ENCODE data around the gene RELN. TPM values are rescaled to one million over a fixed set of nuclear protein-coding genes. Genes with fewer than 3 reads are reported as not detected.

Gene RELN
- total RNA-seq, 5 donors from 2014 or later (not counting 1 experiment from before 2014, with no cell fraction given): 0.20 to 0.50 (median 0.41) TPM; not detected in 2

GRCh38 chr7:103955985-103956384 lies 33.5 kb downstream of the RELN start:
- ChIA-PET POLR2A (no interaction called here), CTCF (no interaction called here)
- no peak overlapping the region for H3K4me3 Mint-ChIP-seq
- WGBS (ENCODE audit: insufficient coverage): no CpG with 5 or more reads among the region's 2 CpGs
- Histone ChIP-seq H3K9me3 (no peaks in the 10 kb centered on the region), H3K4me1 (ENCODE audit: control insufficient read depth in 1 of 2, extremely low read depth in 1 of 2, insufficient read depth in 2 of 2, low read length in 2 of 2) (no peaks in the 10 kb centered on the region), H3K4me3 (ENCODE audit: control insufficient read depth in 1 of 2, extremely low read depth in 1 of 2, low read length in 1 of 2) (no peak overlapping the region), H3K36me3 (ENCODE audit: control insufficient read depth in 2 of 2, extremely low read depth in 1 of 2, insufficient read depth in 1 of 2, low read length in 1 of 2) (no peaks in the 10 kb centered on the region), H3K27me3 (replicated peaks in 1 of 2; ENCODE audit: control insufficient read depth in 2 of 2, extremely low read depth in 1 of 2, insufficient read depth in 2 of 2, low read length in 1 of 2) (no peaks in the 10 kb centered on the region), H3K27ac (ENCODE audit: low read length) (no peak overlapping the region)
- DNase-seq (no peak), ATAC-seq (replicated peaks in 1 of 4) (no peak)
- H3K27me3 Mint-ChIP-seq: peaks cover 8 to 11% of the 10 kb centered on the region in 2 donors
- no peaks in the 10 kb centered on the region for H3K9me3 Mint-ChIP-seq
- no peaks in the 10 kb centered on the region for H3K4me1 Mint-ChIP-seq
- no peaks in the 10 kb centered on the region for H3K36me3 Mint-ChIP-seq
- no peak overlapping the region for H3K27ac Mint-ChIP-seq

DNA sequence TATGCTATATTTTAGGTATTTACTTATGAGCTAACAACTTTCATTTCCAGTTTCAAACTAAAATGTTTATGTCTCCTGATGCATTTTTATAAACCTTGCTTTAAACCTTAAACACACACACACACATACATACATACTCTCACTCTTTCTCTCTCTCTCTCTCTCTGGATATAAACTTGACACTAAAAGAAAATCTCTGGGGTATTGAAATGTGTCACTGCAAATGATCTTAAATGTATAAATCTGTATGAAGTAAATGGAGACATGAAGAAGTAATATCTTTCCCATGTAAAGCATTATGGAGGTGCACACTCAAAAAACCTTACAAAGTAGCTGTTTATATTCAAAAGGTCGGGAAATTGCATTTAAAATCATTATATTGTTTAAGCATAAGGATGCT lies 37.0 kb downstream of the RELN start:
- DNase-seq (no peak), ATAC-seq (replicated peaks in 1 of 4) (no peak)
- peaks cover 3 to 5% of the 10 kb centered on the region in 2 donors for H3K27me3 Mint-ChIP-seq
- Histone ChIP-seq H3K4me1 (ENCODE audit: control insufficient read depth in 1 of 2, extremely low read depth in 1 of 2, insufficient read depth in 2 of 2, low read length in 2 of 2) (no peaks in the 10 kb centered on the region), H3K36me3 (ENCODE audit: control insufficient read depth in 2 of 2, extremely low read depth in 1 of 2, insufficient read depth in 1 of 2, low read length in 1 of 2) (no peaks in the 10 kb centered on the region), H3K27ac (ENCODE audit: low read length) (no peak overlapping the region), H3K4me3 (ENCODE audit: control insufficient read depth in 1 of 2, extremely low read depth in 1 of 2, low read length in 1 of 2) (no peak overlapping the region), H3K9me3 (no peaks in the 10 kb centered on the region), H3K27me3 (replicated peaks in 1 of 2; ENCODE audit: control insufficient read depth in 2 of 2, extremely low read depth in 1 of 2, insufficient read depth in 2 of 2, low read length in 1 of 2) (no peaks in the 10 kb centered on the region)
- no peaks in the 10 kb centered on the region for H3K36me3 Mint-ChIP-seq
- no peaks in the 10 kb centered on the region for H3K9me3 Mint-ChIP-seq
- WGBS (ENCODE audit: insufficient coverage): no CpG with 5 or more reads among the region's 1 CpG
- no peaks in the 10 kb centered on the region for H3K4me1 Mint-ChIP-seq
- ChIA-PET POLR2A (no interaction called here), CTCF (no interaction called here)
- no peak overlapping the region for H3K4me3 Mint-ChIP-seq
- H3K27ac Mint-ChIP-seq: no peak overlapping the region

GRCh38 chr7:103951311-103951710 lies 38.1 kb downstream of the RELN start:
- 80% methylated on average over 1 of the region's 2 CpGs for WGBS (ENCODE audit: insufficient coverage)
- Histone ChIP-seq H3K36me3 (ENCODE audit: control insufficient read depth in 2 of 2, extremely low read depth in 1 of 2, insufficient read depth in 1 of 2, low read length in 1 of 2) (no peaks in the 10 kb centered on the region), H3K9me3 (no peaks in the 10 kb centered on the region), H3K27ac (ENCODE audit: low read length) (no peak overlapping the region), H3K27me3 (replicated peaks in 1 of 2; ENCODE audit: control insufficient read depth in 2 of 2, extremely low read depth in 1 of 2, insufficient read depth in 2 of 2, low read length in 1 of 2) (no peaks in the 10 kb centered on the region), H3K4me1 (ENCODE audit: control insufficient read depth in 1 of 2, extremely low read depth in 1 of 2, insufficient read depth in 2 of 2, low read length in 2 of 2) (no peaks in the 10 kb centered on the region), H3K4me3 (ENCODE audit: control insufficient read depth in 1 of 2, extremely low read depth in 1 of 2, low read length in 1 of 2) (no peak overlapping the region)
- peaks cover 0 to 3% of the 10 kb centered on the region in 2 donors for H3K27me3 Mint-ChIP-seq
- POLR2A ChIA-PET: no interaction called here
- DNase-seq (no peak), ATAC-seq (replicated peaks in 1 of 4) (no peak)
- H3K4me3 Mint-ChIP-seq: no peak overlapping the region
- H3K4me1 Mint-ChIP-seq: no peaks in the 10 kb centered on the region
- no peaks in the 10 kb centered on the region for H3K36me3 Mint-ChIP-seq
- H3K27ac Mint-ChIP-seq: no peak overlapping the region
- H3K9me3 Mint-ChIP-seq: no peaks in the 10 kb centered on the region
- CTCF ChIA-PET: no interaction called here

DNA sequence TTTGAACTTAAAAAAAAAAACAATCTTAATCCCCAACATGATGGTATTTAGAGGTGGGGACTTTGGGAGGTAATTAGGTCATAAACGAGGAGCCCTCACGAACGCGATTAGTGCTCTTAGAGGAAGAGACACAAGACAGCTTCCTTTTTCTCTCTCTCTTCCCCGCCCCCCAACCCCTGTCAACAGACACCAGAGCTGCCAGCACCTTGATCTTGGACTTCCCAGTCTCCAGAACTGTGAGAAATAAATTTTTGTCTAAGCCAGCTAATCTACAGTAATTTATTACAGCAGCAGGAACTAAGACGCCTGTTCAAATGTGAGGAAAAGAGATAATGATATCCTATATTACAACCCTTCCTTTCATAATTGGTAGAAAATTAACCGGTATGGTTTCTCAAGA lies 40.1 kb downstream of the RELN start:
- Mint-ChIP-seq H3K36me3 (no peaks in the 10 kb centered on the region), H3K27ac (no peak overlapping the region), H3K4me3 (no peak overlapping the region), H3K4me1 (no peaks in the 10 kb centered on the region), H3K9me3 (peaks cover 0 to 5% (median 0%) of the 10 kb centered on the region in 3 donors), H3K27me3 (peaks cover 3 to 4% of the 10 kb centered on the region in 2 donors)
- CTCF ChIA-PET: no interaction called here
- Histone ChIP-seq H3K27me3 (replicated peaks in 1 of 2; ENCODE audit: control insufficient read depth in 2 of 2, extremely low read depth in 1 of 2, insufficient read depth in 2 of 2, low read length in 1 of 2) (no peaks in the 10 kb centered on the region), H3K4me1 (ENCODE audit: control insufficient read depth in 1 of 2, extremely low read depth in 1 of 2, insufficient read depth in 2 of 2, low read length in 2 of 2) (no peaks in the 10 kb centered on the region), H3K36me3 (ENCODE audit: control insufficient read depth in 2 of 2, extremely low read depth in 1 of 2, insufficient read depth in 1 of 2, low read length in 1 of 2) (no peaks in the 10 kb centered on the region), H3K9me3 (no peaks in the 10 kb centered on the region), H3K4me3 (ENCODE audit: control insufficient read depth in 1 of 2, extremely low read depth in 1 of 2, low read length in 1 of 2) (no peak overlapping the region), H3K27ac (ENCODE audit: low read length) (no peak overlapping the region)
- no CpG with 5 or more reads among the region's 7 CpGs for WGBS (ENCODE audit: insufficient coverage)
- POLR2A ChIA-PET: no interaction called here
- DNase-seq: no peak
- no peak for ATAC-seq (replicated peaks in 1 of 4)

DNA sequence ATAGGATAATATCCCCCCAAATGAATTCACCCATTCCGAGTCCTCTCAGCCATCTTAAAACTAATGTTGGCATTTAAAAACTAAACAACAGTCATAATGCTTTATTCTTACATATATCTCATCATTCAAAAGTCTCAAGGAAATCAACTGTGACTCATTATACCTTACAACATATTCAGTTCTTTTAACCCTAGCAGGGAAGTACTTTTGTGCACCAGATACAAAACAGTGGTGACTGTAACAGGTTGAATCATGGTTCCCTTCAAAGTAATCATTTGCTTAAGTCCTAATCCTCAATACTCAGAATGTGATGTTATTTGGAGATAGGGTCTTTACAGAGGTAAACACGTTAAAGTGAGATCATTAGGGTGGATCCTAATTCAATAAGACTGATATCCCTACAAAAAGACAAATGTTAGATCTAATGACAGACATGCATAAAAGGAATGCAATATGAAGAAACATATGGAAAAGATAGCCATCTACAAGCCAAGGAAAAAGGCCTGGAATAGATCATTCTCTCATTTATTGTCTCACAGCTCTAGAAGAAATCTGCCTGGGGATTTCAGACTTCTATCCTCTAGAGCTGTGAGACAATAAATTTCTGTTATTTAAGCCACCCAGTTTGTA lies 42.3 kb downstream of the RELN start:
- no peak overlapping the region for H3K4me3 ChIP-seq (ENCODE audit: control insufficient read depth in 1 of 2, extremely low read depth in 1 of 2, low read length in 1 of 2)
- Mint-ChIP-seq H3K27ac (no peak overlapping the region), H3K4me1 (no peaks in the 10 kb centered on the region), H3K4me3 (no peak overlapping the region), H3K9me3 (peaks cover 0 to 5% (median 0%) of the 10 kb centered on the region in 3 donors), H3K36me3 (no peaks in the 10 kb centered on the region), H3K27me3 (peaks cover 2 to 7% of the 10 kb centered on the region in 2 donors)
- no peaks in the 10 kb centered on the region for H3K27me3 ChIP-seq (replicated peaks in 1 of 2; ENCODE audit: control insufficient read depth in 2 of 2, extremely low read depth in 1 of 2, insufficient read depth in 2 of 2, low read length in 1 of 2)
- no peak overlapping the region for H3K27ac ChIP-seq (ENCODE audit: low read length)
- DNase-seq (no peak), ATAC-seq (replicated peaks in 1 of 4) (no peak)
- WGBS (ENCODE audit: insufficient coverage): no CpG with 5 or more reads among the region's 2 CpGs
- ChIA-PET CTCF (interaction anchor here in 1 of 2 donors (0.6 kb wide), 1 partner anchor 23 kb away, joined by 3 read pairs; no protein-coding TSS in a partner anchor), POLR2A (no interaction called here)
- H3K4me1 ChIP-seq (ENCODE audit: control insufficient read depth in 1 of 2, extremely low read depth in 1 of 2, insufficient read depth in 2 of 2, low read length in 2 of 2): no peaks in the 10 kb centered on the region
- H3K9me3 ChIP-seq: no peaks in the 10 kb centered on the region
- no peaks in the 10 kb centered on the region for H3K36me3 ChIP-seq (ENCODE audit: control insufficient read depth in 2 of 2, extremely low read depth in 1 of 2, insufficient read depth in 1 of 2, low read length in 1 of 2)

DNA sequence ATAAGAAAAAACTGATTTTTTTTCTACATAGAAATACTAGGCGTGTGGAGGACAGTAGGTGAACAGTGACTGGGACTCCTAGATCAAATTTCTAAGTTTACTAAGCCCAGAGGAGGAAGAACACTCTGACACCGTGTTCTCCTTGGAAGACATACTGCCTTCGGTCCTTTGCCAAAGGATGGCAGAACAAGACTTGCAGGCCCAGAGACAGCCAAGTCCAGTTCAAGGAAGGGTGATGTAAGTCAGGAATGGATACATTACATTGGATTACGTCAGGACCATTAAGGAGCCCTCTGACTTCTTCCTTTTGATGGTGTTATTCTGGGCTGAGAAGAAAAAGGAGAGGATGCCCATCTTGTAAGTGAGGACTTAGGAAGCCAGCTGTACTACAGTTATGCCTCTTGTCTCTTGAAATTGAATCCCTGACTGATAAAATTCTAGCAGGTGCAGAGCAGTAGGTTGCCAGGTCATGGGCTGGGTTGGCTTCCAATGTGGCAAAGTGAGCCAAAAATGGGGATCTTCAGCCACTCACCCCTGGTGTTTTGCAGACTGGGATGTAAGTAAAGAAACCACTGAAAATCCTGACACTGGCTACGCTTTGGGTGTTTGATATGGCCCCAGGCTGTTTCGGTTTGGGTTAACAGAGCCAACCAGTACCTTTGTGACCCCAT lies 45.1 kb downstream of the RELN start:
- Histone ChIP-seq H3K27me3 (replicated peaks in 1 of 2; ENCODE audit: control insufficient read depth in 2 of 2, extremely low read depth in 1 of 2, insufficient read depth in 2 of 2, low read length in 1 of 2) (peaks cover 0 to 2% of the 10 kb centered on the region in 2 experiments), H3K9me3 (no peaks in the 10 kb centered on the region), H3K4me3 (ENCODE audit: control insufficient read depth in 1 of 2, extremely low read depth in 1 of 2, low read length in 1 of 2) (no peak overlapping the region), H3K4me1 (ENCODE audit: control insufficient read depth in 1 of 2, extremely low read depth in 1 of 2, insufficient read depth in 2 of 2, low read length in 2 of 2) (no peaks in the 10 kb centered on the region), H3K27ac (ENCODE audit: low read length) (no peak overlapping the region), H3K36me3 (ENCODE audit: control insufficient read depth in 2 of 2, extremely low read depth in 1 of 2, insufficient read depth in 1 of 2, low read length in 1 of 2) (no peaks in the 10 kb centered on the region)
- Mint-ChIP-seq H3K36me3 (no peaks in the 10 kb centered on the region), H3K4me1 (no peaks in the 10 kb centered on the region), H3K9me3 (peaks cover 0 to 5% (median 0%) of the 10 kb centered on the region in 3 donors), H3K4me3 (no peak overlapping the region), H3K27me3 (peaks cover 5 to 15% of the 10 kb centered on the region in 2 donors), H3K27ac (no peak overlapping the region)
- ChIA-PET POLR2A (no interaction called here), CTCF (no interaction called here)
- ATAC-seq (replicated peaks in 1 of 4) (no peak), DNase-seq (no peak)
- 81% methylated on average over 3 of the region's 6 CpGs for WGBS (ENCODE audit: insufficient coverage)
